Measurements from ENCODE around the gene TMEM170A. TPM values are rescaled to one million over a fixed set of nuclear protein-coding genes. Genes with fewer than 3 reads are reported as not detected.
"Not testable (repeated sequence)": the region's sequence is repeated elsewhere in the genome, so short reads cannot be mapped to it uniquely, and the experiment has no call there.

TMEM170A gene
- polyA plus RNA-seq, 1 donor = 18.1 TPM

GRCh38 chr16:75479421-75479990 is 15.0 kb upstream of the TMEM170A start:
- DNase-seq = no peak

DNA sequence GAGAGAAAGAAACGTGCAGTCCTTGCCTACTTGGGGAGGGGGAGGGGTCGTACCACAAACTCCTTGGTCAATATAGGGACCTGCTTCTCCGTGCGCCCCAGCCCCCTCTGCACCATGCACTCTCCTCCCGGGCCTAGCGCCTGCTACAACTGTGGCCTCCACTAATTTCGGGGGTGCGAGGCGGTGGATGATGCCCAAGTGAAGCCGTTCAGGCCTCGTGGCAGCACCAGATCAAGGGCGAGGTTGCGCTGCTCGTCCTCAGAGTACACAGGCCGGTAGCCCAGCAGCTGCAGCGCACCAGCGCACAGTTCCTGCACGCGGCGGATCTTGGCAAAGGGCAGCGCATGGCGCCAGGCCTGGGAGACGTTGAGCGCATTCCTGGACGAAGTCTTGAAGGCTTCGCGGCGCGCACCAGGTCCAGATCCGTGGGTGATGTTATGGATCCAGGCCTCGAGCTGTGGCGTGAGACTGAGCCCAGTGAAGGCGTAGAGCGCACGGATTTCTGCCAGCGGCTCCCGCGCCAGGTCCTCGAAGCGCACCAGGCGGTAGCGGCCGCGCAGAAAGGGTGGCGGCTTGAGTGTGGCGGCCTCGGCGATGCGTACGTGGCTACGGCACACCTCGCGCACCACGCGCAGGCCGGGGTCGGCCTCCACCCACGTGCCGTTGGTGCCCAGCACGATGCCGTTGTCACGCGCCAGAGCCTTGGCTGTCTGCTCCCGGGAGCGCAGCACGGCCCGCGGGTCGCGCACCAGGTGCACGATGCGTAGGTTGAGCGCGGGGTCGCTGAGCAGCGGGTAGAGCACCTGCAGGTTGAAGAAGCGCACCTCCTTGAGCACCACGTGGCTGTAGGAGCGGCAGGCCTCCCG is 14.2 kb upstream of the TMEM170A start:
- no peak for DNase-seq

GRCh38 chr16:75477680-75478473 is 13.4 kb upstream of the TMEM170A start:
- no peak for DNase-seq

GRCh38 chr16:75476817-75477216 is 12.3 kb upstream of the TMEM170A start:
- DNase-seq = no peak

- DNase-seq = no peak
Measured at GRCh38 chr16:75475420-75475847, 10.9 kb upstream of the TMEM170A start.

DNA sequence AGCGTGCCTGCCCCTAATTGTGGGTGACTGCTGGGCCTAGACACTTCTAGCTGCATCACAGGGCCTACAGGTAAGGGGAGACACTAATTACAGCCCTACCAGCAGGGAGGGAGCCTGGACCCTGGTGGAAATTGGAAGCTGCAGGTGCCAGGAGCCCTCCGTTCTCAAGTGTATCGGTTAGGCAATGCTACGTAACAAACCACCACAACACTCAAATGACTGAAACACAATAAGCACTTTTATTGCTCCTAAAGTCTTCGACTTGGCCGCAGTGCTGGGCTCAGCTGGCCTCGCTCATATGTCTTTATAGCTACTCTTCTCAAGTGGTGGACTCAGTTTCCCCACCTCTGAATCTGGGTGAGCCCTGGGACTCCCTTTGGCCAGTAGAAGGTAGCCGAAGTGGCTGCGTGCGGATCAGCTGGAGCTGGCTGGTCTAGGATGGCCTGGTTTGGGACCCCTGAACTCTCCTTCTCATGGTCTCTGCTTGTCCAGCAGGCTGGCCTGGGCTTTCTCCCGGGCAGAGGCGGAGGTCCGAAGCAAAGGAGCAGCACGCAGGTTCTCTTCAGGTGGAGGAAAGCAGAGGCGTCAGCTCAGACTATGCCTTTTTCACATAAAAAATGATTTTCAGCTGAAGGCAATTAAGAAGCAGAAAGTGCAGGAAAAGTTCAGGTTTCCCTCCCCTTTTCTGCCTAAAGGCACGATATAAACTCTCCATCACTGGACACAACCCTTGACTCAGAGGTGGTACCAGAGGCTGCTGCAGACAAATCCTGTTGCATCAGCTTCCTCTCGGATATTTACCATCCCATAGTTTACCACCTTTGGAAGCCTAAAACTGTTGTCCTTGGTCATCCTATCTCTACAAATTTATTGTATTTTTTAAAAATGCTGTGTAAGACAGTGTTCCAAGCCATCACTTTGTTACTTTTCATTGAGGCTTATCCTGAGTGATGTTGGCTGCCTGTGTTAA is 8.7 kb upstream of the TMEM170A start:
- no peak for DNase-seq

DNA sequence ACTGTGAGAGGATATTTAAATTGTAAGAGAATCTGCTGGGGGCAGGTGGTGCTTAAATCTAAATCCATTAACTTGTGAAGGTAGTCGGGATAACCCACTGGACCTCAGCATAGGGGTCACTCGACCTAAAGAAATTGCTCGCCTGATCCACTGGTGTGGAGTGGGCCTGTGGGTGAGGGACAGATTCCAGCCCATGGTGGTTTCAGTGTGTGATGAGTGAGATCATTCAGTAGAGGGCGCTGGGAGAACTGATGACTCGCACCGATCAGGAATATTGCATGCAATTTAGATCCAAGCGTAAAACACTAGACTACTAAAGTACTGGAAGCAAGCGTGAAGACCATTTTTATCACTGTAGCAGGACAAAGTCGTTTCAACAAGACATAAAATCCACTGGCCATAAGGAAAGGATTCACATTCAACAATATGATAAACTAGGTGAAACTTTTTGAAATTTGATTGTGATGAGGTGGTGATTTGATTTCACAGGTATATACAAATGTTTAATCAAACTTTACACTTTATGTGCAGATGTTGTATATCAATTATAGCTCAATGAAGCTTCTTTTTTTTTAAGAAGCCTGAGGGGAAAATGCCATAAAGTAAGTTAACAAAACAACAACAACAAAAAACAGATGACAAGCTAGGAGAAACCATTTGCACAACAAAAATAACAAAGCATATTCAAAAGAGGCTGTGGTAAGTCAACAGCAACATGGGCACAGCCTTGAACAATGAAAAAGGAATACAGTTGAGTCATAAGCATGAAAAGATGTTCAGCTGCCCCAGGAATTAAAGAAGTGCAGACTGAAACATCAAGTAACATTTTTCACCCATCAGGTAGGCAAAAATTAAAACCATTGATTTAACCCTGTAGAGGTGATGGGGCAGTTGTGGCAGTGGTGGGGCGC is 7.5 kb upstream of the TMEM170A start:
- DNase-seq = peak; percentile 70

DNA sequence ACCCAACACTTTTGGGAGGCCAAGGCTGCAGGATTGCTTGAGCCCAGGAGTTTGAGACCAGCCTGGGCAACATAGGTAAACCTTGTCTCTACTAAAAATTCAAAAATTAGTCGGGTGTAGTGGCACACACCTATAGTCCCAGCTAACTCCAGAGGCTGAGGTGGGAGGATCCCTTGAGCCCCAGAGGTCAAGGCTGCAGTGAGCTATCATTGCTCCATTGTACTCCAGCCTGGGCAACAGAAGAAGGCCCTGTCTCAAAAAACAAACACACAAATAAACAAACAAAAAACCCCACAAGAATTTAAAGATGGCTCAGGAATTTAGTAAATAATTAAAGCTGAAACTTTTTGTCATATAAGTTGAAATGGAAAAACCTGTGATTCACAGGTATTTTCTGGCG is 2.3 kb upstream of the TMEM170A start:
- no peak for DNase-seq

- DNase-seq = peak; percentile 45
Measured at GRCh38 chr16:75463389-75464121, 934 bp downstream of the TMEM170A start.

GRCh38 chr16:75462806-75463205 is 1.7 kb downstream of the TMEM170A start:
- no peak for DNase-seq

GRCh38 chr16:75461575-75461974 is 2.9 kb downstream of the TMEM170A start:
- DNase-seq = no peak

- DNase-seq = peak; percentile 69
Measured at GRCh38 chr16:75460446-75460845, 4.0 kb downstream of the TMEM170A start.

DNA sequence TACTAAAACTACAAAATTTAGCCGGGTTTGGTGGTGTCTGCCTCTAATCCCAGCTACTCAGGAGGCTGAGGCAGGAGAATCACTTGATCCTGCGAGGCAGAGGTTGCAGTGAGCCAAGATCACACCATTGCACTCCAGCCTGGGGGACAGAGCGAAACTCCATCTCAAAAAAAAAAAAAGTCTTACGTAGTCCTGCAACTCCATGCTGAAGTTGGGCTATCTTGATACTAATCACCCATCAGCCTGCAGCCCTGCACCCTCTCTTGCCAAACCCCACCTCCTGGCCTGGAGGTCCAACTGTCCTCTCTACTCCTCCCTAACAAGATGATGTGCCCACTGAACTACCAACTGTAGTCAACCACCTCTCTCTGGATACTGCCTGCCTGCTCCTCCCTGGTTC is 4.8 kb downstream of the TMEM170A start:
- no peak for DNase-seq

DNA sequence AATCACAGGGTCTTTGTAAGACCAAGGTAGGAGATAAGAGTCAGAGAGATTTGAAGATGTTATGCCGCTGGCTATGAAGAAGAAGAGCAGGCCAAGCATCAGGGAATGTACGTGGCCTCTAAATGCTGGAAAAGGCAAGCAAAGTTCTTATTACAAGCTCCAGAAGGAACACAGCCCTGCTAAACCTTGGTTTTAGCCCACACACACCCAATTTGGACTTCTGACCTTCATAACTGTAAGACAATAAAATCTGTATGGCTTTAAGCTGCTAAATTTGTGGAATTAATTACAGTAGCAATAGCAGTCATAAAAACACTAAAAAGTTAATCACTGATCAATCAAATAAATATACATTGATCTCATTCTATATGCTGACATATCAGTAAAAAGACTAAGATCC is 6.0 kb downstream of the TMEM170A start:
- DNase-seq = no peak

GRCh38 chr16:75458029-75458428 is 6.5 kb downstream of the TMEM170A start:
- no peak for DNase-seq

DNA sequence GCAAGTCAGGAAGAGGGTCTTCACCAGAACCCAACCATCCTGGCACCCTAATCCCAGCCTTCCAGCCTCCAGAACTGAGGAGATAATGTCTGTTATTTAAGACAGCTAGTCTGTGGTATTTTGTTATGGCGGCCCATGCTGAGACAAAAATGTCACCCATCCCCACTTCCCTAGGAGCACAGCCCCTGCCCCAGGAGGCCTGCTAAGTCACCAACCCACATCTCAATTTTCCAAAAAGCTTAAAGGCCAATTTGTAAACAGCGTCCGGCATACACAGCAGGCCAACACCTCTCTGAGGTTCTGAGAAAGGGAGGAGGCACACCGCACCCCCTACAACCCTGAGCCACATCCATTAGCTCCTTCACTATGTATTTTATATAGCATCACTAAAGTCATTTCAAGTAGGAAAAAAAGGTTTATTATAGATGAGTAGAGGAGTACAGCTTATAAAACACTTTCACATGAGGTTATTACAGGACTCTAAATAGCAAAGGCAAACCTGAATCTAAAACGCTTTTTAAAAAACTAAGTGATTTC is 6.9 kb downstream of the TMEM170A start:
- no peak for DNase-seq

- DNase-seq = no peak
Measured at GRCh38 chr16:75456971-75457370, 7.5 kb downstream of the TMEM170A start.

GRCh38 chr16:75456486-75456885 is 8.0 kb downstream of the TMEM170A start:
- not testable (repeated sequence) for DNase-seq

GRCh38 chr16:75455677-75456076 is 8.8 kb downstream of the TMEM170A start:
- no peak for DNase-seq
